ENCODE measurements around the gene PHLDB3. TPM values are rescaled to one million over a fixed set of nuclear protein-coding genes. Genes with fewer than 3 reads are reported as not detected.

The PHLDB3 gene
- total RNA-seq, 2 donors from 2014 or later = 43.5 to 54.5 TPM

- no peaks in the 10 kb centered on the region for H3K9me3 ChIP-seq
- 78% methylated on average over 3 of the region's 3 CpGs for WGBS
- intact Hi-C loops (cut with DNase I) = no loop called here
Observed at GRCh38 chr19:43452582-43452981, 52.0 kb downstream of the PHLDB3 start.

GRCh38 chr19:43450545-43450997 is 54.0 kb downstream of the PHLDB3 start:
- WGBS = 51% methylated on average over 2 of the region's 2 CpGs
- intact Hi-C loops (cut with DNase I) = no loop called here
- Histone ChIP-seq H3K27ac (peak overlapping the region in 1 of 2 donors; percentile 19), H3K36me3 (no peaks in the 10 kb centered on the region), H3K4me3 (no peak overlapping the region), H3K9me3 (no peaks in the 10 kb centered on the region), H3K27me3 (replicated peaks; ENCODE audit: insufficient read depth) (no peaks in the 10 kb centered on the region), H3K4me1 (replicated peaks) (no peaks in the 10 kb centered on the region)
- DNase-seq (ENCODE audit: low spot score) = no peak
- TF ChIP-seq POLR2A (IDR thresholded peaks at IDR 0.05) (no peak), CTCF (IDR thresholded peaks at IDR 0.05) (no peak), POLR2AphosphoS5 (IDR thresholded peaks at IDR 0.05) (no peak)

More at GRCh38 chr19:43452582-43452981, 52.0 kb downstream of the PHLDB3 start:
- no peaks in the 10 kb centered on the region for H3K36me3 ChIP-seq
- no peak overlapping the region for H3K27ac ChIP-seq
- H3K27me3 ChIP-seq (replicated peaks; ENCODE audit: insufficient read depth) = no peaks in the 10 kb centered on the region
- H3K4me3 ChIP-seq = no peak overlapping the region
- peaks cover 3% of the 10 kb centered on the region for H3K4me1 ChIP-seq (replicated peaks)
- no peak for DNase-seq (ENCODE audit: low spot score)
- TF ChIP-seq POLR2A (IDR thresholded peaks at IDR 0.05) = no peak
- TF ChIP-seq POLR2AphosphoS5 (IDR thresholded peaks at IDR 0.05) = no peak
- no peak for TF ChIP-seq CTCF (IDR thresholded peaks at IDR 0.05)

- Histone ChIP-seq H3K27ac (no peak overlapping the region), H3K4me3 (no peak overlapping the region), H3K4me1 (replicated peaks) (no peaks in the 10 kb centered on the region), H3K9me3 (no peaks in the 10 kb centered on the region), H3K27me3 (replicated peaks; ENCODE audit: insufficient read depth) (no peaks in the 10 kb centered on the region), H3K36me3 (no peaks in the 10 kb centered on the region)
- TF ChIP-seq POLR2AphosphoS5 (IDR thresholded peaks at IDR 0.05) (no peak), POLR2A (IDR thresholded peaks at IDR 0.05) (no peak), CTCF (IDR thresholded peaks at IDR 0.05) (no peak)
- 91% methylated on average over 9 of the region's 9 CpGs for WGBS
- DNase-seq (ENCODE audit: low spot score) = no peak
- intact Hi-C loops (cut with DNase I) = loop anchor here (1.0 to 10.0 kb wide), 2 partner anchors 72 to 207 kb away; no protein-coding TSS in a partner anchor
Observed at GRCh38 chr19:43447655-43448054, 56.9 kb downstream of the PHLDB3 start.

- H3K27me3 ChIP-seq (replicated peaks; ENCODE audit: insufficient read depth) = no peaks in the 10 kb centered on the region
- H3K36me3 ChIP-seq = no peaks in the 10 kb centered on the region
- no peak overlapping the region for H3K27ac ChIP-seq
- H3K9me3 ChIP-seq = no peaks in the 10 kb centered on the region
- DNase-seq (ENCODE audit: low spot score) = peak; percentile 68
- no peak overlapping the region for H3K4me3 ChIP-seq
- 28% methylated on average over 14 of the region's 14 CpGs for WGBS
- intact Hi-C loops (cut with DNase I) = loop anchor here (1.0 to 10.0 kb wide), 2 partner anchors 72 to 208 kb away; no protein-coding TSS in a partner anchor
- H3K4me1 ChIP-seq (replicated peaks) = no peaks in the 10 kb centered on the region
- TF ChIP-seq POLR2A (IDR thresholded peaks at IDR 0.05) (no peak), CTCF (IDR thresholded peaks at IDR 0.05) (peak; percentile 91 to 98 (median 97)), POLR2AphosphoS5 (IDR thresholded peaks at IDR 0.05) (peak; percentile 74)
Observed at GRCh38 chr19:43446746-43447489, 57.6 kb downstream of the PHLDB3 start.

GRCh38 chr19:43445426-43445825 is 59.1 kb downstream of the PHLDB3 start:
- TF ChIP-seq CTCF (IDR thresholded peaks at IDR 0.05) = no peak
- TF ChIP-seq POLR2A (IDR thresholded peaks at IDR 0.05) = no peak
- TF ChIP-seq POLR2AphosphoS5 (IDR thresholded peaks at IDR 0.05) = no peak
- no peak for DNase-seq (ENCODE audit: low spot score)
- Histone ChIP-seq H3K4me3 (no peak overlapping the region), H3K4me1 (replicated peaks) (no peaks in the 10 kb centered on the region), H3K36me3 (no peaks in the 10 kb centered on the region), H3K27ac (no peak overlapping the region), H3K9me3 (no peaks in the 10 kb centered on the region), H3K27me3 (replicated peaks; ENCODE audit: insufficient read depth) (no peaks in the 10 kb centered on the region)
- intact Hi-C loops (cut with DNase I) = loop anchor here (10.0 kb wide), 1 partner anchor 209 kb away; no protein-coding TSS in a partner anchor
- 90% methylated on average over 2 of the region's 2 CpGs for WGBS
